ENCODE data around the gene CCDC32.

- TF ChIP-seq CTCF (IDR thresholded peaks at IDR 0.05) (no peak), POLR2A (IDR thresholded peaks at IDR 0.05) (no peak)
Observed at GRCh38 chr15:40591389-40591788, 26.5 kb upstream of the CCDC32 start.
